HepG2 (cell line): Measurements from ENCODE around the gene IL1A. TPM values are rescaled to one million over a fixed set of nuclear protein-coding genes. Genes with fewer than 3 reads are reported as not detected.

ENCODE experiments used
- E2F1 ChIP-seq: sonication (generic); formaldehyde crosslinking; IDR thresholded peaks from 2 replicates; pipeline ENCODE4 v1.5.0; 2020; ENCODE audit warnings: missing genetic modification reagents
- GMEB2 ChIP-seq: IDR thresholded peaks from 2 replicates; pipeline ENCODE4 v1.6.1; 2016; ENCODE audit warnings: missing biosample characterization, missing genetic modification reagents, low read depth
- KDM5A ChIP-seq: fragments of 200-600 bp; sonication (generic); IDR thresholded peaks from 2 replicates; pipeline ENCODE4 v1.7.0; 2018; ENCODE audit warnings: antibody characterized with exemption, mild to moderate bottlenecking, low read length, borderline replicate concordance
- KLF15 ChIP-seq: sonication (generic); formaldehyde crosslinking; IDR thresholded peaks from 2 replicates; pipeline ENCODE4 v1.8.1; 2023; ENCODE audit warnings: borderline replicate concordance, mild to moderate bottlenecking, inconsistent platforms, missing genetic modification reagents, mixed read lengths
- NCOA5 ChIP-seq: sonication (generic); formaldehyde crosslinking; IDR thresholded peaks from 2 replicates; pipeline ENCODE4 v1.4.0; 2020; ENCODE audit warnings: missing genetic modification reagents
- NFE2 ChIP-seq: sonication (generic); formaldehyde crosslinking; IDR thresholded peaks from 2 replicates; pipeline ENCODE4 v1.4.0; 2020; ENCODE audit warnings: missing genetic modification reagents
- NR1H2 ChIP-seq: sonication (generic); formaldehyde crosslinking; IDR thresholded peaks from 2 replicates; pipeline ENCODE4 v1.8.1; 2022; ENCODE audit warnings: low read depth, missing genetic modification reagents, borderline replicate concordance
- PHF21A ChIP-seq: sonication (generic); formaldehyde crosslinking; IDR thresholded peaks from 2 replicates; pipeline ENCODE4 v1.5.0; 2020; ENCODE audit warnings: mild to moderate bottlenecking, missing genetic modification reagents
- REPIN1 ChIP-seq: sonication (generic); formaldehyde crosslinking; IDR thresholded peaks from 2 replicates; pipeline ENCODE4 v1.8.0; 2022; ENCODE audit warnings: missing genetic modification reagents, low read depth, mild to moderate bottlenecking, borderline replicate concordance
- RERE ChIP-seq: IDR thresholded peaks from 2 replicates; pipeline ENCODE4 v1.6.1; 2016; ENCODE audit warnings: low read depth, missing genetic modification reagents, missing compliant biosample characterization
- SKIL ChIP-seq: sonication (generic); formaldehyde crosslinking; IDR thresholded peaks from 2 replicates; pipeline ENCODE4 v1.8.0; 2022; ENCODE audit warnings: missing genetic modification reagents, mild to moderate bottlenecking, moderate library complexity, borderline replicate concordance
- TOPORS ChIP-seq: sonication (generic); formaldehyde crosslinking; IDR thresholded peaks from 2 replicates; pipeline ENCODE4 v1.8.0; 2023; ENCODE audit warnings: mild to moderate bottlenecking, missing genetic modification reagents
- ZNF3 ChIP-seq: IDR thresholded peaks from 2 replicates; pipeline ENCODE4 v1.7.0; 2017; ENCODE audit warnings: inconsistent platforms
- ZNF512 ChIP-seq: sonication (generic); formaldehyde crosslinking; IDR thresholded peaks from 2 replicates; pipeline ENCODE4 v1.4.0; 2020; ENCODE audit warnings: mild to moderate bottlenecking, missing genetic modification reagents
- polyA plus RNA-seq, 8 experiments: library from polyadenylated mRNA; depleted of rRNA in 3 of 8; stranded (reverse) in 7 of 8; unstranded in 1 of 8; fragments of >200 nt; fragmentation: Illumina TruSeq in 4 of 8; extraction: Trizol in 4 of 8; gene quantifications; 2 replicates each; pipeline versions ENCODE4 v1.2.1 to v1.2.3, GENCODE V29; 2011 to 2016; ENCODE audit warnings: low read depth in 4 of 8, missing spikeins in 1 of 8, mixed read lengths in 1 of 8; ENCODE audit not compliant: insufficient read depth in 1 of 8
- total RNA-seq, 5 experiments: library from RNA; depleted of rRNA; stranded (reverse); fragments of >200 nt; fragmentation: Illumina TruSeq; extraction: Trizol; gene quantifications; 2 replicates each; pipeline ENCODE4 v1.2.3, GENCODE V29; 2016; ENCODE audit warnings: low read depth in 1 of 5
- TF ChIP-seq, protein P1 (sequence below): sonication (generic); formaldehyde crosslinking; IDR thresholded peaks from 2 replicates; pipeline ENCODE4 v1.5.1; 2020; ENCODE audit warnings: mild to moderate bottlenecking, missing genetic modification reagents, borderline replicate concordance

Gene IL1A
- total and polyA plus RNA-seq, 2 of the 13 experiments (the other 11 are each of a cell fraction or from before 2014, with no cell fraction given) = not detected

DNA sequence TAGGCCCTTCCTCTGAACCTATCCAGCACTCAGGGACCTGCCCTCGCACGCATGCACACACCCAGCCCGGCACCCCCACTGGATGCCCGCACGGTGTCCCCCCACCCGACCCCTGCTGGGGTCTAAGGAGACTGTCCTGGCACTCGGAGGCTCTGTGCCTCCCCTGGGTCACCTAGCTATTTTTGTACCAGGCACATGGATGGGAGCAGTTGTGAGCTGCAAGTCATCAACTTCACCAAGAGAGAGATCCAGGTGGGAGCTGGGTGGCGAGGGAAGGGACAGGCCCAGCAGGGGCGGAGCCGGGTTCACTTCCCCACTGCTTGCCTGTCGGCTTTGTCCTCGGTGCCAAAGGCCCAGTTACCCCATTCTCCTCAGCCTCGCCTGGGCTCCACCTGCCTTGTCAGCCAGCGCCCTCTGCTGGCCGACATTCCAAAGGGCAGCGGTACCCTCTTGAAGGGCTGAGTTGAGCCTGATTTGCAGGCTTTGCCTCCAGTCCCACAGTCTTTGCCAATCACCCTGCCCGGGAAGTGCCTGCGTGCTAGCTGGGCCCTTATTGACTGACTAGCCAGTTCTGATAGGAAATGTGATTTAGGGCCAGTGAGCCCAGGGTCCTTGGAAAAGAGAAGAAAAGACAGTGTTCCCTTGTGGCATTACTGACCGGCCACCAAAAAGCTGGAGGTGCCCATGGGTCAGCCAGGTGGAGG lies 57.7 kb downstream of the IL1A start (continued):
- TF ChIP-seq RERE (CRISPR knock-in tag) (no peak), PHF21A (CRISPR knock-in tag) (no peak), E2F1 (CRISPR knock-in tag) (no peak), NFE2 (peak; percentile 8; the same call in 1 of the 2 replicates), ZNF3 (CRISPR knock-in tag) (no peak), KDM5A (no peak), GMEB2 (CRISPR knock-in tag) (no peak), NCOA5 (CRISPR knock-in tag) (no peak), KLF15 (CRISPR knock-in tag) (no peak), NR1H2 (CRISPR knock-in tag) (no peak), TOPORS (CRISPR knock-in tag) (peak; percentile 75; the same call in 1 of the 2 replicates), REPIN1 (CRISPR knock-in tag) (peak; percentile 77; the same call in 1 of the 2 replicates), ZNF512 (CRISPR knock-in tag) (no peak), SKIL (CRISPR knock-in tag) (no peak)
- TF ChIP-seq, protein P1, sequence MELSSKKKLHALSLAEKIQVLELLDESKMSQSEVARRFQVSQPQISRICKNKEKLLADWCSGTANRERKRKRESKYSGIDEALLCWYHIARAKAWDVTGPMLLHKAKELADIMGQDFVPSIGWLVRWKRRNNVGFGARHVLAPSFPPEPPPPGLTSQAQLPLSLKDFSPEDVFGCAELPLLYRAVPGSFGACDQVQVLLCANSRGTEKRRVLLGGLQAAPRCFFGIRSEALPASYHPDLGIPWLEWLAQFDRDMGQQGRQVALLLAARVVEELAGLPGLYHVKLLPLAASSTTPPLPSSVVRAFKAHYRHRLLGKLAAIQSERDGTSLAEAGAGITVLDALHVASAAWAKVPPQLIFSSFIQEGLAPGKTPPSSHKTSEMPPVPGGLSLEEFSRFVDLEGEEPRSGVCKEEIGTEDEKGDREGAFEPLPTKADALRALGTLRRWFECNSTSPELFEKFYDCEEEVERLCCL = no peak
